Activated CD4-positive, alpha-beta T cell treated with anti-CD3 and anti-CD28 coated beads, Interleukin-2, amount 10 ng/mL, durations not matched to agents 24 days and 14 days (primary cell): ENCODE results near the gene PCDHB14. TPM values are rescaled to one million over a fixed set of nuclear protein-coding genes. Genes with fewer than 3 reads are reported as not detected.
"Not testable (repeated sequence)": the region's sequence is repeated elsewhere in the genome, so short reads cannot be mapped to it uniquely, and the experiment has no call there.

Experiments
- DNase-seq: peaks from one replicate; pipeline ENCODE4 v3.0.0; 2022
- H3K27ac Mint-ChIP-seq: one replicate; pipeline ENCODE4 v1.8.0; 2022; ENCODE audit warnings: mild to moderate bottlenecking, mixed read lengths
- H3K27me3 Mint-ChIP-seq: one replicate; pipeline ENCODE4 v1.8.0; 2022; ENCODE audit warnings: mixed read lengths
- H3K36me3 Mint-ChIP-seq: one replicate; pipeline ENCODE4 v1.8.0; 2022; ENCODE audit warnings: low read depth, mild to moderate bottlenecking, mixed read lengths
- H3K4me1 Mint-ChIP-seq: one replicate; pipeline ENCODE4 v1.8.0; 2021; ENCODE audit warnings: mixed read lengths
- H3K4me3 Mint-ChIP-seq: one replicate; pipeline ENCODE4 v1.8.0; 2022; ENCODE audit warnings: mild to moderate bottlenecking, moderate library complexity, mixed read lengths
- H3K9me3 Mint-ChIP-seq: one replicate; pipeline ENCODE4 v1.8.0; 2021; ENCODE audit warnings: mixed read lengths
- intact Hi-C: fragments of 100-400 bp; cut with micrococcal nuclease; formaldehyde crosslinking; loops from one replicate; pipeline ENCODE4 v1.15.1; 2023
- total RNA-seq: library from RNA; stranded (reverse); gene quantifications from 2 replicates; pipeline ENCODE4 v1.2.3, GENCODE V29; 2022

PCDHB14 gene
- not detected in 2 replicates for total RNA-seq

DNA sequence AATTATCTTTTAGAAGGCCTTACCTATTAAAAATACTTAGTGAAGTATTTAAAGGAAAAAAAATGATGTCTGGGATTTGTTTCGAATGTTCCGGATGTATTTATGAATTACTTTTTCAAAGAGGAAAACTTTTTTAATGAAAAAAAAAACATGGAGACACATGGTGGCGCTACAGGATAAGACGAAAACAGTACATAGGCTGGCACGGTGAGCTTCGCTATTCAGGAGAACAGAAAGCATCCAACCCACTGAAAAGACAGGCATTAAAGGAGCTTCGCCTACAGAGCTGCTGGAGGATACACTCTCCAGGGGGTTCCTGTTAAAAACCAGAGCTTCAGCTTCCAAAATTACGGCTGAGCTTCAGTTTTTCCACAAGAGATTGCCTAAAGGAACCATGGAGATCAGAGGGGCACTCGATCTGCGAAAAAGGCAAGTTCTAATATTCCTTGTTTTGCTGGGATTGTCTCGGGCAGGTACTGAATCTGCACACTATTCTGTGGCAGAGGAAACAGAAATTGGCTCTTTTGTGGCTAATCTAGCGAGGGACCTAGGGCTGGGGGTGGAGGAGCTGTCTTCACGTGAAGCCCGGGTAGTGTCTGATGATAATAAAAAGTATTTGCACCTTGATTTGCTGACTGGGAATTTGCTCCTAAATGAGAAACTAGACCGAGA lies at the start of gene PCDHB14:
Gene PCDHB14 (plus strand): TSS at position 232 of the 672 bp plus-strand sequence. CDS start 163 bp downstream, at position 395.
- no peaks in the 10 kb centered on the region for H3K27me3 Mint-ChIP-seq
- intact Hi-C loops: no loop called here
- H3K27ac Mint-ChIP-seq: no peak within 1 kb of the TSS
- H3K9me3 Mint-ChIP-seq: peaks cover 5% of the 10 kb centered on the region
- DNase-seq: no peak
- H3K36me3 Mint-ChIP-seq: no peaks in the 10 kb centered on the region
- no peak within 1 kb of the TSS for H3K4me3 Mint-ChIP-seq
- H3K4me1 Mint-ChIP-seq: no peaks in the 10 kb centered on the region

DNA sequence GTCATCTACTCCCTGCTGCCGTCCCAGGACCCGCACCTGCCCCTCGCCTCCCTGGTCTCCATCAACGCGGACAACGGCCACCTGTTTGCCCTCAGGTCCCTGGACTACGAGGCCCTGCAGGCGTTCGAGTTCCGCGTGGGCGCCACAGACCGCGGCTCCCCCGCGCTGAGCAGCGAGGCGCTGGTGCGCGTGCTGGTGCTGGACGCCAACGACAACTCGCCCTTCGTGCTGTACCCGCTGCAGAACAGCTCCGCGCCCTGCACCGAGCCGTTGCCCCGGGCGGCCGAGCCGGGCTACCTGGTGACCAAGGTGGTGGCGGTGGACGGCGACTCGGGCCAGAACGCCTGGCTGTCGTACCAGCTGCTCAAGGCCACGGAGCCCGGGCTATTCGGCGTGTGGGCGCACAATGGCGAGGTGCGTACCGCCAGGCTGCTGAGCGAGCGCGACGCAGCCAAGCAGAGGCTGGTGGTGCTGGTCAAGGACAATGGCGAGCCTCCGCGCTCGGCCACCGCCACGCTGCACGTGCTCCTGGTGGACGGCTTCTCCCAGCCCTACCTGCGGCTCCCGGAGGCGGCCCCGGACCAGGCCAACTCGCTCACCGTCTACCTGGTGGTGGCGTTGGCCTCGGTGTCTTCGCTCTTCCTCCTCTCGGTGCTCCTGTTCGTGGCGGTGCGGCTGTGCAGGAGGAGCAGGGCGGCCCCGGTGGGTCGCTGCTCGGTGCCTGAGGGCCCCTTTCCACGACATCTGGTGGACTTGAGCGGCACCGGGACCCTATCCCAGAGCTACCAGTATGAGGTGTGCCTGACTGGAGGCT lies 48.6 kb upstream of the PCDHB14 start:
- H3K4me3 Mint-ChIP-seq, H3K4me1 Mint-ChIP-seq, H3K27me3 Mint-ChIP-seq, H3K27ac Mint-ChIP-seq, H3K36me3 Mint-ChIP-seq, intact Hi-C loops, H3K9me3 Mint-ChIP-seq, DNase-seq: not testable (repeated sequence)

DNA sequence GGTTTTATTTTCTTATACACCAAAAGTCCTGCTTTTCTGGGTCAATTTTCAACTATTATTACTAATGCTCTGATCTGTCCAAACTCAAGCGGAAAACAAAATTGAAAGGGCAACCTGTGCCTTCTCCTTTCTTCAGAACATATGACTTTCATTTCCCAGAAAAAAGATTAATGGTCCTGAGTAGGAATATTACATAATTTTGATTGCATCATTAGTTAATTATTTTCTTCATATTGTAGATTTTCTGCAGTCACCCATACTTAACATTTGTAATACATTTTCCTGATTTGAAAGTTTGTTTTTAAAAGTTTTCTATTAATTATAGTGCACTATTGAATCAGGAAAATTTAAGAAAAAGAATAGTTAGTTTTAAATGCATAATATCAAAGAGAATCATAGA lies 47.2 kb upstream of the PCDHB14 start:
- no peak overlapping the region for H3K27ac Mint-ChIP-seq
- peaks cover 2% of the 10 kb centered on the region for H3K36me3 Mint-ChIP-seq
- intact Hi-C loops: no loop called here
- no peak for DNase-seq
- no peak overlapping the region for H3K4me3 Mint-ChIP-seq
- no peaks in the 10 kb centered on the region for H3K27me3 Mint-ChIP-seq
- peaks cover 3% of the 10 kb centered on the region for H3K9me3 Mint-ChIP-seq
- H3K4me1 Mint-ChIP-seq: no peaks in the 10 kb centered on the region

DNA sequence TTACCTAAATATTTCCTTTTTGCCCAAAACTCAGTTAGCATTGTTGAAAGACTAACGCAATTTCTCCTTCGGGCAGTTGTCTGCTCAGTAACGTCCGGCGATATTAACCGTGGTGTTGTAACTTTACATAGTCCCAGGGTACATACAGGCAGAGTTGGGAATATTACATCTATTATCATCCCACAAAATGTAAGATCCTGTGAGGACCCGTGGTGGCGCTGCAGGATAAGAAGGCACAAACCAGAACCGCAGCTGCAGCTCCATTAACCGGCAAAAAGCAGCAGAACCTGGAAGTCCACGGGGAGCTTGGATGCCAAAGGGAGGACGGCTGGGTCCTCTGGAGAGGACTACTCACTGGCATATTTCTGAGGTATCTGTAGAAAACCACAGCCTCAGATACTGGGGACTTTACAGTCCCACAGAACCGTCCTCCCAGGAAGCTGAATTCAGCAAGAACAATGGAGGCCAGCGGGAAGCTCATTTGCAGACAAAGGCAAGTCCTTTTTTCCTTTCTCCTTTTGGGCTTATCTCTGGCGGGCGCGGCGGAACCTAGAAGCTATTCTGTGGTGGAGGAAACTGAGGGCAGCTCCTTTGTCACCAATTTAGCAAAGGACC lies 45.5 kb upstream of the PCDHB14 start, which contains the start of gene PCDHB8:
Gene PCDHB8 (plus strand): TSS at position 214 of the 615 bp plus-strand sequence. CDS start 245 bp downstream, at position 459.
- H3K36me3 Mint-ChIP-seq, H3K4me1 Mint-ChIP-seq, H3K27ac Mint-ChIP-seq, H3K4me3 Mint-ChIP-seq, DNase-seq, H3K27me3 Mint-ChIP-seq, intact Hi-C loops: not testable (repeated sequence)
- peaks cover 10% of the 10 kb centered on the region for H3K9me3 Mint-ChIP-seq

DNA sequence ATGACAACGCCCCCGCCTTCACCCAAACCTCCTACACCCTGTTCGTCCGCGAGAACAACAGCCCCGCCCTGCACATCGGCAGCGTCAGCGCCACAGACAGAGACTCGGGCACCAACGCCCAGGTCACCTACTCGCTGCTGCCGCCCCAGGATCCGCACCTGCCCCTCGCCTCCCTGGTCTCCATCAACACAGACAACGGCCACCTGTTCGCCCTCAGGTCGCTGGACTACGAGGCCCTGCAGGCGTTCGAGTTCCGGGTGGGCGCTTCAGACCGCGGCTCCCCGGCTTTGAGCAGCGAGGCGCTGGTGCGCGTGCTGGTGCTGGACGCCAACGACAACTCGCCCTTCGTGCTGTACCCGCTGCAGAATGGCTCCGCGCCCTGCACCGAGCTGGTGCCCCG lies 43.8 kb upstream of the PCDHB14 start:
- DNase-seq, H3K27ac Mint-ChIP-seq, H3K4me3 Mint-ChIP-seq, intact Hi-C loops, H3K4me1 Mint-ChIP-seq, H3K36me3 Mint-ChIP-seq, H3K27me3 Mint-ChIP-seq: not testable (repeated sequence)
- H3K9me3 Mint-ChIP-seq: peaks cover 15% of the 10 kb centered on the region

DNA sequence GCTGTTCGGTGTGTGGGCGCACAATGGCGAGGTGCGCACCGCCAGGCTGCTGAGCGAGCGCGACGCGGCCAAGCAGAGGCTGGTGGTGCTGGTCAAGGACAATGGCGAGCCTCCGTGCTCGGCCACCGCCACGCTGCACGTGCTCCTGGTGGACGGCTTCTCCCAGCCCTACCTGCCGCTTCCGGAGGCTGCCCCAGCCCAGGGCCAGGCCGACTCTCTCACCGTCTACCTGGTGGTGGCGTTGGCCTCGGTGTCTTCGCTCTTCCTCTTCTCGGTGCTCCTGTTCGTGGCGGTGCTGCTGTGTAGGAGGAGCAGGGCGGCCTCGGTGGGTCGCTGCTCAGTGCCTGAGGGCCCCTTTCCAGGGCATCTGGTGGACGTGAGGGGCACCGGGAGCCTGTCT lies 43.3 kb upstream of the PCDHB14 start:
- DNase-seq, intact Hi-C loops, H3K27ac Mint-ChIP-seq, H3K36me3 Mint-ChIP-seq, H3K4me3 Mint-ChIP-seq, H3K4me1 Mint-ChIP-seq, H3K27me3 Mint-ChIP-seq: not testable (repeated sequence)
- H3K9me3 Mint-ChIP-seq: peaks cover 15% of the 10 kb centered on the region

DNA sequence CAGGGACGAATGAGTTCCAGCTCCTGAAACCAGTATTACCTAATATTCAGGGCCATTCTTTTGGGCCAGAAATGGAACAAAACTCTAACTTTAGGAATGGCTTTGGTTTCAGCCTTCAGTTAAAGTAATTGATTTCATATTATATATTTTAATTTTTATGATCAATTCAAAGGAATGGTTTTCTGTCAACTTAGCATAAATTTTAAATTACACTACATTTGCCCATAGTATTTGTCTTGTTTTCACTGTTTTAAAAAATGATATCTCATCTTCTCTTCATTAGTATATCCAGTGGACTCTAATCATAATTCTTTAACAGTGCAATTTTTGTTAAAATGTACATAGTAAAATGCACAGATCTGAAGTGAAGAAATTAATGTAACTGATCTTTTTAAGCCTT lies 42.8 kb upstream of the PCDHB14 start:
- Mint-ChIP-seq H3K36me3 (peaks cover 3% of the 10 kb centered on the region), H3K27me3 (no peaks in the 10 kb centered on the region)

DNA sequence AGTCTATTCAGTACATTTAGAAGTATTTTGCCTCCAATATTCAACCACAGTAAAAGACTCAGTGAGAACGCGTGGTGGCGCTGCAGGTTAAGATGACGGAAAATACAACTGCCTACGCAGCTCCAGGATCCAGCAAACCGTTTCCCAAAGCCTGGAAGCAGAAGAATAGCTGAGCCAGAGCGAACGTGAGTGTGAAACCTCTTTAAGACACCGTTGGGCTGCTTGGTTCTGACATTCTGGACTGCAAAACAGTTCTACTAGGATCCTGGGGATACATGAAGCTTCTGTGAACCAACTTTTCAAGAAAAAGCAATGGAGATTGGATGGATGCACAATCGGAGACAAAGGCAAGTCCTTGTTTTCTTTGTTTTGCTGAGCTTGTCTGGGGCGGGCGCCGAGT lies 40.9 kb upstream of the PCDHB14 start, which contains the start of gene PCDHB16:
Gene PCDHB16 (plus strand): TSS at position 140 of the 400 bp plus-strand sequence. CDS start 173 bp downstream, at position 313.
- H3K27me3 Mint-ChIP-seq: no peaks in the 10 kb centered on the region
- intact Hi-C loops: no loop called here
- H3K4me3 Mint-ChIP-seq: no peak within 1 kb of the TSS
- peaks cover 3% of the 10 kb centered on the region for H3K36me3 Mint-ChIP-seq
- H3K9me3 Mint-ChIP-seq: peaks cover 23% of the 10 kb centered on the region
- H3K27ac Mint-ChIP-seq: no peak within 1 kb of the TSS
- H3K4me1 Mint-ChIP-seq: no peaks in the 10 kb centered on the region
- no peak for DNase-seq

More for the DNA sequence above, 42.8 kb upstream of the PCDHB14 start:
- H3K27ac Mint-ChIP-seq: no peak overlapping the region
- no peak for DNase-seq
- H3K4me1 Mint-ChIP-seq: no peaks in the 10 kb centered on the region
- H3K4me3 Mint-ChIP-seq: no peak overlapping the region
- H3K9me3 Mint-ChIP-seq: peaks cover 19% of the 10 kb centered on the region
- intact Hi-C loops: no loop called here

DNA sequence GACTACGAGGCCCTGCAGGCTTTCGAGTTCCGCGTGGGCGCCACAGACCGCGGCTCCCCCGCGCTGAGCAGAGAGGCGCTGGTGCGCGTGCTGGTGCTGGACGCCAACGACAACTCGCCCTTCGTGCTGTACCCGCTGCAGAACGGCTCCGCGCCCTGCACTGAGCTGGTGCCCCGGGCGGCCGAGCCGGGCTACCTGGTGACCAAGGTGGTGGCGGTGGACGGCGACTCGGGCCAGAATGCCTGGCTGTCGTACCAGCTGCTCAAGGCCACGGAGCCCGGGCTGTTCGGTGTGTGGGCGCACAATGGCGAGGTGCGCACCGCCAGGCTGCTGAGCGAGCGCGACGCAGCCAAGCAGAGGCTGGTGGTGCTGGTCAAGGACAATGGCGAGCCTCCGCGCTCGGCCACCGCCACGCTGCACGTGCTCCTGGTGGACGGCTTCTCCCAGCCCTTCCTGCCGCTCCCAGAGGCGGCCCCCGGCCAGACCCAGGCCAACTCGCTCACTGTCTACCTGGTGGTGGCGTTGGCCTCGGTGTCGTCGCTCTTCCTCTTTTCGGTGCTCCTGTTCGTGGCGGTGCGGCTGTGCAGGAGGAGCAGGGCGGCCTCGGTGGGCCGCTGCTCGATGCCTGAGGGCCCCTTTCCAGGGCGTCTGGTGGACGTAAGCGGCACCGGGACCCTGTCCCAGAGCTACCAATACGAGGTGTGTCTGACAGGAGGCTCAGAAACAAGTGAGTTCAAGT lies 38.9 kb upstream of the PCDHB14 start:
- intact Hi-C loops, H3K4me3 Mint-ChIP-seq, H3K36me3 Mint-ChIP-seq, DNase-seq, H3K27me3 Mint-ChIP-seq, H3K4me1 Mint-ChIP-seq, H3K27ac Mint-ChIP-seq: not testable (repeated sequence)
- peaks cover 31% of the 10 kb centered on the region for H3K9me3 Mint-ChIP-seq

DNA sequence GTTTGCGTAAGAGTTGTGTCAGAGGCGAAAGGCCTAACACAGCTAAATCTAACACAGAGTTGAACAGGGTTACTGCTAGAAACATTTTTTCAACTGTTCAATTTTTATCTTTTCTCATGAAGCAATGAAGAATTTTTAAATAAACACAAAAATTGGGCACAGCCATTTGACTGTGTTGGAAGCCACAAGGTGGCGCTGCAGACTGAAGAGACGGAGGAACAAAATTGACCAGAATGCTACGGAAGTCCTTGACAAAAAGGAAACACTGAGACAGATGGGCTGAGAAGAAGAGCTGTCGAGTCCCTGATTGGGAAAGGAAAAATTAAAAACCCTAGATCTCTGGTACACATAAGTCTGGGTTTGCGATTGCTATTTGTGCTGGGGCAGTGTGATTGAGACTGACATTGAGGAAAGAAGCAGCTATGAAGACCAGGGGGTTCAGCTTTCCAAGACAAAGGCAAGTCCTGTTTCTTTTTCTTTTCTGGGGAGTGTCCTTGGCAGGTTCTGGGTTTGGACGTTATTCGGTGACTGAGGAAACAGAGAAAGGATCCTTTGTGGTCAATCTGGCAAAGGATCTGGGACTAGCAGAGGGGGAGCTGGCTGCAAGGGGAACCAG lies 36.1 kb upstream of the PCDHB14 start, which contains the start of gene PCDHB9:
Gene PCDHB9 (plus strand): TSS at position 265 of the 616 bp plus-strand sequence. CDS start 158 bp downstream, at position 423.
- H3K9me3 Mint-ChIP-seq: peaks cover 32% of the 10 kb centered on the region
- H3K4me1 Mint-ChIP-seq: no peaks in the 10 kb centered on the region
- H3K36me3 Mint-ChIP-seq: peaks cover 7% of the 10 kb centered on the region
- peaks cover 2% of the 10 kb centered on the region for H3K27me3 Mint-ChIP-seq
- peak; percentile 63 for DNase-seq
- peak within 1 kb of the TSS; percentile 8 for H3K4me3 Mint-ChIP-seq
- H3K27ac Mint-ChIP-seq: no peak within 1 kb of the TSS
- intact Hi-C loops: no loop called here

DNA sequence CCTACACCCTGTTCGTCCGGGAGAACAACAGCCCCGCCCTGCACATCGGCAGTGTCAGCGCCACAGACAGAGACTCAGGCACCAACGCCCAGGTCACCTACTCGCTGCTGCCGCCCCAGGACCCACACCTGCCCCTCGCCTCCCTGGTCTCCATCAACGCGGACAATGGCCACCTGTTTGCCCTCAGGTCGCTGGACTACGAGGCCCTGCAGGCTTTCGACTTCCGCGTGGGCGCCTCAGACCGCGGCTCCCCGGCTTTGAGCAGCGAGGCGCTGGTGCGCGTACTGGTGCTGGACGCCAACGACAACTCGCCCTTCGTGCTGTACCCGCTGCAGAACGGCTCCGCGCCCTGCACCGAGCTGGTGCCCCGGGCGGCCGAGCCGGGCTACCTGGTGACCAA lies 34.5 kb upstream of the PCDHB14 start:
- H3K27me3 Mint-ChIP-seq, H3K4me3 Mint-ChIP-seq, H3K27ac Mint-ChIP-seq, intact Hi-C loops, DNase-seq, H3K36me3 Mint-ChIP-seq, H3K4me1 Mint-ChIP-seq: not testable (repeated sequence)
- H3K9me3 Mint-ChIP-seq: peaks cover 24% of the 10 kb centered on the region

DNA sequence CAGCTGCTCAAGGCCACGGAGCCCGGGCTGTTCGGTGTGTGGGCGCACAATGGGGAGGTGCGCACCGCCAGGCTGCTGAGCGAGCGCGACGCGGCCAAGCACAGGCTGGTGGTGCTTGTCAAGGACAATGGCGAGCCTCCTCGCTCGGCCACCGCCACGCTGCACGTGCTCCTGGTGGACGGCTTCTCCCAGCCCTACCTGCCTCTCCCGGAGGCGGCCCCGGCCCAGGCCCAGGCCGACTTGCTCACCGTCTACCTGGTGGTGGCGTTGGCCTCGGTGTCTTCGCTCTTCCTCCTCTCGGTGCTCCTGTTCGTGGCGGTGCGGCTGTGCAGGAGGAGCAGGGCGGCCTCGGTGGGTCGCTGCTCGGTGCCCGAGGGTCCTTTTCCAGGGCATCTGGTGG lies 34.0 kb upstream of the PCDHB14 start:
- DNase-seq, H3K4me1 Mint-ChIP-seq, H3K4me3 Mint-ChIP-seq, intact Hi-C loops, H3K27me3 Mint-ChIP-seq, H3K36me3 Mint-ChIP-seq, H3K27ac Mint-ChIP-seq: not testable (repeated sequence)
- H3K9me3 Mint-ChIP-seq: peaks cover 23% of the 10 kb centered on the region

DNA sequence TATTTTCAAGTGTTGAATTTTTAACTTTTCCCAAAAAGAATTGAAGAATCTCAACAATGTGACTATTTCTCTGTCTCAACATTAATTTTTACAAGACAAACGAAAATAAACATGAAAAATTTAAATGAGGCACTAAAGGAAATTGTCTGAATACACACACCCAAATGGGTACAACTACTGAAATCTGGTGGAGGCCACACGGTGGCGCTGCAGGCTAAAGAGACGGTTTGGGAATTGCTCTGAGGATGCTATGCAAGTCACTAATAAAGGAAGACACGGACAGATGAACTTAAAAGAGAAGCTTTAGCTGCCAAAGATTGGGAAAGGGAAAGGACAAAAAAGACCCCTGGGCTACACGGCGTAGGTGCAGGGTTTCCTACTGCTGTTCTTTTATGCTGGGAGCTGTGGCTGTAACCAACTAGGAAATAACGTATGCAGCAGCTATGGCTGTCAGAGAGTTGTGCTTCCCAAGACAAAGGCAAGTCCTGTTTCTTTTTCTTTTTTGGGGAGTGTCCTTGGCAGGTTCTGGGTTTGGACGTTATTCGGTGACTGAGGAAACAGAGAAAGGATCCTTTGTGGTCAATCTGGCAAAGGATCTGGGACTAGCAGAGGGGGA lies 30.9 kb upstream of the PCDHB14 start, which contains the start of gene PCDHB10:
Gene PCDHB10 (plus strand): TSS at position 244 of the 616 bp plus-strand sequence. CDS start 200 bp downstream, at position 444.
- H3K4me3 Mint-ChIP-seq: no peak within 1 kb of the TSS
- peaks cover 22% of the 10 kb centered on the region for H3K9me3 Mint-ChIP-seq
- intact Hi-C loops: loop anchor here (10.0 kb wide), 1 partner anchor 363 kb away; no protein-coding TSS in a partner anchor
- DNase-seq: peak; percentile 73
- peaks cover 2% of the 10 kb centered on the region for H3K27me3 Mint-ChIP-seq
- H3K4me1 Mint-ChIP-seq: no peaks in the 10 kb centered on the region
- H3K36me3 Mint-ChIP-seq: peaks cover 4% of the 10 kb centered on the region
- no peak within 1 kb of the TSS for H3K27ac Mint-ChIP-seq
